HG02943 (cell line): ENCODE measurements around the gene RHOF.

Experiments used
- ATAC-seq: cut with Tn5 transposase; IDR thresholded peaks from one replicate; pipeline ENCODE4 v1.9.1; 2021; ENCODE audit warnings: mild to moderate bottlenecking, low read depth, moderate library complexity; ENCODE audit not compliant: unreplicated experiment

RHOF gene, protein sequence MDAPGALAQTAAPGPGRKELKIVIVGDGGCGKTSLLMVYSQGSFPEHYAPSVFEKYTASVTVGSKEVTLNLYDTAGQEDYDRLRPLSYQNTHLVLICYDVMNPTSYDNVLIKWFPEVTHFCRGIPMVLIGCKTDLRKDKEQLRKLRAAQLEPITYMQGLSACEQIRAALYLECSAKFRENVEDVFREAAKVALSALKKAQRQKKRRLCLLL

DNA sequence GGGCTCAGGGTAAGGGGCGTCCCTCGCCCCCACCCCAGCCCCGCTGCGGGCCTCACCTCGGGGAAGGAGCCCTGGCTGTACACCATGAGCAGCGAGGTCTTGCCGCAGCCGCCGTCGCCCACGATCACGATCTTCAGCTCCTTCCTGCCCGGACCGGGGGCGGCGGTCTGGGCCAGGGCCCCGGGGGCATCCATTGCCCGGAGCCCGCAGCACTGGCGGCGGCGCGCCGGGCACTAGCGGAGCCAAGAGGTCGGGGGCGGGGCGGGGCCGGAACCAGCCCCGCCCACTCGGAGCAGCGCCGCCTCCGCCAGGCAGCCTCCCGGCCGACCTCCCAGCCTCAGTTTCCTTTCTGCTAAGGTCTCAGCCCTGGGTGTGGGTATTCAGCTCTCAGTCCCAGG, at the start of gene RHOF:
RHOF (minus strand) TSS at position 249 of the 398 bp plus-strand sequence; CDS start at position 194, 55 bp downstream.
- no peak for ATAC-seq

GRCh38 chr12:121839993-121840761, 46.7 kb upstream of the RHOF start:
- peak; percentile 8 for ATAC-seq

- ATAC-seq, result peak; percentile 91
These were observed 45.9 kb upstream of the RHOF start for GRCh38 chr12:121839106-121839992.

- ATAC-seq, result no peak
These were observed 44.6 kb upstream of the RHOF start for GRCh38 chr12:121838126-121838525.

GRCh38 chr12:121837680-121838079, 44.2 kb upstream of the RHOF start:
- ATAC-seq, result no peak

DNA sequence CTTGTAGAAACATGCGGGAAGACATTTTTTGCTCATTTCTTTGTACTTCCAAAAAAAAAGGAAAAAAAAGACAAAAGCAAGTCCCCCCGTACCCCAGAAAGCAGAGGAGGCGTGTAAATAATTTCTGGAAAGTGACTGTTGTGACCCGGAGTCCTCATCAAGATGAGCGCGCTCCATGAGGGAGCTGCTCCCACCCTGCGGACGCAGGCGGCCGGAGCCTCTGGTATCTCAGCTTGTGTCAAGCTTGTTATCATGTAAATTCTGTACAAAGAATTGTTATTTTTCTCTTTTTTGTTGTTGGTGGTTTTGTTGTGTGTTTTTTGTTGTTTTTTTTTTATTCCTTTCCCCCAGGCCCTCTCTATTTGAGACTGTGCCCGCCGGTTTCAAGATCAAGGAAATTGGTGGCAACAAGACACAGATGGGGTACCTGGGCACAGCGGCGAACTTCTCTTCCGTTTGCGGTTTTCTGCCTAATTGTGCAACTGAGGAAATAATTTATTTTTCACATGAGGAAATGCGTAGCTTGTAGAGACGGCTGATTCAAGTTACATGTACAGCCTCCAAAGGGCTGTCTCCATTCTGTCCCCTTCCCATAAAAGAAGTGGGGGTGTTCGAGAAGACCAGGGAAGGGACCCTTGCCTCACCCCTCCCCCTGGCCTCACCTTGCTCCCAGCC, 38.2 kb upstream of the RHOF start:
- no peak for ATAC-seq

DNA sequence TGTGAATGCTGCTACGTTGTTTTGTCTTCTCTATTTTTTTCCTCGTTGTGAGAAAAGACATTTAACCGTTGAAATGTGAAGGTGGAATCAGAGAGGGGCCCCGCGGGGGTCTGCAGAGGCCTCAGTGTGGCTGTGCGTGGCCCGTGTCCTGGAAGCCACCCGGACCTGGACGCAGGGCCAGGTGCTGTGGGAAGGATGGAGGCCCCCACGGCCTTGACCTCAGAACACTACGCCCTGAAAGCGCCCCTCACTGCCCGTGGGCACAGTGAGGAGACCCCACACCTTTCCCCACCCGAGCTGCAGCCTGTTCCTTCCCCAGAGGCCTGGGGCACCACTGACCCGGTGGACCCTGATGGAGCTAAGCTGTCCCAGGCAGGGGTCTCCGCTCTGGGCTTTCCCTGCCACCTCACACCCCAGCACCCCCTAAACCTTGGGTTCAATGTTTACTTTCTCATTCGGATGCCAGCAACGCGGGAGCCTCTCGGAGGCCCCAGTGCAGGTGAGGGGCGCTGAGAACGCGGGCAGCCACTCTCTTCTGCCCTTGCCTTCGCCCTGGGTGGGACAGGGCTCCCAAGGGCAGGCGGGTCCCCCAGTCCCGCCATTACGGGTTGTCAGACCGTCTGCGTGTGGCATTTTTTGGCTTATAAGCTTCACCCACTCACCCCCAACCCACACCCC, 37.2 kb upstream of the RHOF start:
- ATAC-seq, result no peak

GRCh38 chr12:121830134-121830533, 36.6 kb upstream of the RHOF start:
- no peak for ATAC-seq

DNA sequence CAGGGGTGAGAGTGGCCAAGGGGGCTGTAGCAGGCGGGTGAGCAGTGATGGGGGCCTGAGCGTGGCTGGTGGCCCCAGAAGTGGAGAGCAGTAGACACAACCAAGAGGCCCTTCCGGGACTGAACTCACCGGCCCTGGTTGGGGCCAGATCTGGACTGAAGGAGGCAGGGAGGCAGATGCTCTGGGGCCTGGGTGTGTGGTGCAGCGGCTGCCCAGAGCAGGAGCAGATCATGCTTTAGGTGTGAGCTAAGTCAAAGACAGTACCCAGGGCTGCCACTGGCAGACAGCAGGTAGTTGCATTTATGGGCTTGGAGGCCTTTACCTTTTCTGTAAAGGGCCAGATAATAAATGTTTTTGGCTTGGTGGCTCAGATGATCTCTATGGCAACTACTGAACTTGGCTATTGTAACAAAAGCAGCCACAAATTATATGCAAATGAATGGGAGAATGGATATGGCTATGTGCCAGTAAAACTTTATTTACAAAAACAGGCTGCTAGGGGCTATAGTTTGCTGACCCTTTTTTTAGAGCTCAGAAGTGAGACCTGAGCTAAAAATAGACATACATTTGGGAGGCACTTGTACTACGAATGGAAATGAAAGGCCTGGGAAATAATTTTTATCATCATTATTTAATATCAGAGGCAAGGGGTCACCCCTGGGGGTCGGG, 35.9 kb upstream of the RHOF start:
- no peak for ATAC-seq

DNA sequence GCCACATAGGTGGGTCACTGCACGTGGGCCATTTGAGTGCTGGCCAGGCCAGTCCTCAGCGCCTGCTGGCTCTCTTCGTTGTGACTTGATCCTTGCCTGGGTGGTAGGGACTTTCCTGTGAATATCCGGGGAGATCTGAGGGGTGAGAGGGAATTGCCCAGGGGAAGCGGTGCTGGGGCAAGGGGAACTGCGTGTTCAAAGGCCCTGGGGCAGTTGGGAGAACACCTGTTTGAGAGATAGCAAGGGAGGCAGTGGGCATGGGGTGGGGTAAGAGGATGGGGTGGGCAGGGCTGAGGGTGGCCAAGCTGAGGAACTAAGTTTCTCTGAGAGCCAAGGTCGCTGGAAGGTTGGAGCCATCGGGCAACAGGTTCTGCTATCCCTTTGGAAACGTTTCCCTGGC, 35.3 kb upstream of the RHOF start:
- ATAC-seq, result no peak

DNA sequence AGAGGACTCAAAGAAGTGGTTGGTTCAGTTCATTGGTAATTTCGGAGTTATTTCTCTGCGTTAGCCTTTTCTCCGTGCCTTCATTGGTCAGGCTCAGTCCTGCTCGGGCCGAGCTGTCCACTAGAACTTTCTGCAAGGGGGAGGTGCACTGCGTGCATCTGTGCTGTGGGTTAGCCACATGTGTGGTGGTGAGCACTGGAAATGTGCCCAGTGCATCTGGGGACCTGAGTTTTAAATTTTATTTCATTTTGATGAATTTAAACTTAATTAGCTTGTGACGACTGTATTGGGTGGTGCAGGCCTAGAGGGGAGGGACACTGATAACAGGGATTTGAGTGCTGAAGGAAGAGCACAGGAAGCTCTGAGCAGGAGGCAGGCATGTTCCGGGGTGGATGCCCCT, 34.8 kb upstream of the RHOF start:
- no peak for ATAC-seq

DNA sequence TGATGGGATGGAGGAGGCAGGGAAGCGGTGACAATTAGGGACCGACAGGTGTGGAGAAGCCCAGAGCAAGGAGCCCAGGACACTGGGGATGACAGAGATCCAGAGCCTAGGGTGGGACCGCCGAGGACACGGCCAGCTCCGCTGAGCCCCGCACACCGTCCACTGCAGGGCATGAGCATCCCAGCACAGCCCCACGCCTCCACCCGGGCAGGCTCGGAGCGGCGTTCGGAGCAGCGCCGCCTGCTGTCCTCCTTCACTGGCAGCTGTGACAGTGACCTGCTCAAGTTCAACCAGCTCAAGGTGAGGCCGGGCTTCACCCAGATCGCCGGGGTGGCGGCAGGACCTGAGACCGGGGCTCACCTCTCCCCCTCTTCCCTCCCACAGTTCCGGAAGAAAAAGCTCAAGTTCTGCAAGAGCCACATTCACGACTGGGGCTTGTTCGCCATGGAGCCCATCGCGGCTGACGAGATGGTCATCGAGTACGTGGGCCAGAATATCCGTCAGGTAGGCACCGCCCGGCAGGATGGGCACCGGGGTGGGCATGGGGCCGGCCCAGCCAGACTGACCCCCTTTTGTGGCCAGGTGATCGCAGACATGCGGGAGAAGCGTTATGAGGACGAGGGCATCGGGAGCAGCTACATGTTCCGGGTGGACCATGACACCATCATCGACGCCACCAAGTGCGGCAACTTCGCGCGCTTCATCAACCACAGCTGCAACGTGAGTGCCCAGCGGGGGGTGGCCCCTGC, 34.0 kb upstream of the RHOF start:
- ATAC-seq, result no peak

DNA sequence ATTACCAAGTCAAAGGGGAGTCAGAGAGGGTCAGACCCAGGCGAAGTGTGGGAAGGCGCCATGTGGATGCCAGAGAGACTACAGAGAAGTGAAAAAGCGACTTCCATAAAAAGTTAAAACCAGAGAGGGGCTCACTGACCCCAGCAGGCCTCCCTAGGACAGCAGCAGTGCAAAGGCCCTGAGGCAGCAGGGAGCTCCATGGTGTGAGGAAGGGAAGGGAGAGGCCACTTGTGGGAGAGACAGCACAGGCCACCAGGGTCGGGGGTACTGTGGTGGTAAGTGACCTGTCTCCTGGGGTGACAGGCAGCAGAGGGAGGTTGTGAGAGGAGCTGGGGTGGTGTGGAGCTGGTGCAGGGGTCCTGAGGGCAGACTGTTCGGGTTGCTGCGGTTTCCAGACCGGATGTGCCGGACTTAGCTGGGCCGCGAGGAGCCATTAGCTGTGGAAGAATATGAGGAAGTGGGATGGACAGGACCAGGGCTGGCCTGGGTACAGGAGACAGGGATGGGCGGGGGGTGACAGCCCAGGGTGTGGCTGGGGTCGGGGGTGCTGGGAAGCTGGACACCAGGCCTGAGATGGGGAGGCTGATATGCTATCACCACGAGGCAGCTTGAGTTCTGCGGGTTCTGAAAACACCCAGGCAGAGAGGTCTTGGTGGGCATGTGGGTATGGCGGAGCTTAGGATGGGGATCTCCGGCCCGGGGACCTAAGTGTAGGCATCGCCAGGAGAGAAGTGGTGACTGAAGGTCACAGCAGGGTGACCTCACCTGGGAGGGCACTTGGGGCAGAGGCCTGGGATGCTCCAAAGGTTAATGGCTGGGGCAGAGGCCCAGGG, 33.0 kb upstream of the RHOF start:
- no peak for ATAC-seq

DNA sequence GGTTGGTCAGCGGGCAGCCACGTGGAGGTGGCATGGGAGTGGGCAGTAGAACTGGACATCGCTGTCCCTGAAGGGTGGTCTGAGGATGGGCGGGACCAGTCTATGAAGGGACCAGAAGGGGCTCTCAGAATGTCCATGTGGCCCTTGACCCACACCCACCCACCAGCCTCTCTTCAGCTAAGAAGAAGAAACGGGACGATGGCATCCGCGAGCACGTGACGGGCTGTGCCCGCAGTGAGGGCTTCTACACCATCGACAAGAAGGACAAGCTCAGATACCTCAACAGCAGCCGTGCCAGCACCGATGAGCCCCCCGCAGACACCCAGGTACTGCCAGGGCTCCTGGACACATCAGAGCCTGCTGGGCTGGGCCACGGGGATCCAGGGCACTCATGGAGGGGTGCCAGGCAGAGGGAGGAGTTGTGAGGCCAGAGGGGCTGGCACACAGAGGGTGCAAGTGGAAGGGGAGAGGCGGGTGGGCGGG, 31.6 kb upstream of the RHOF start:
- no peak for ATAC-seq

DNA sequence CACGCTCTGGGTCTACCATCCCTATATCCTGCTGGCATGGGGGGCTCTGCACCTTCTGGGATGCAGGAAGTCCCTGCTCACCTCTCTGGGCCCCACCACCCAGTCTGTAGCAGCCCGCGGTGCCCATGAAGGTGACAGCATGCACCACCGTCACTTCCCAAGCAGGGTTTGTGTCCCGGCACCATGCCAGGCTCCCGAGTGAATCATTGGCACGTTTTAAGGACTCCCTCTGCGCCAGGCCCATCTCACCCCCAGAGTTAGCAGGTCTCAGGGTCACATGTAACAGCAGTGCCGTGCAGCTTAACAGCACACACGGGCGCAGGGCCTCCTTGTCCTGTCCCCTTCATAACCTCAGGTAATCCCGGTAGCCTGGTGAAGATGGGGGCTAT, 30.2 kb upstream of the RHOF start:
- no peak for ATAC-seq

DNA sequence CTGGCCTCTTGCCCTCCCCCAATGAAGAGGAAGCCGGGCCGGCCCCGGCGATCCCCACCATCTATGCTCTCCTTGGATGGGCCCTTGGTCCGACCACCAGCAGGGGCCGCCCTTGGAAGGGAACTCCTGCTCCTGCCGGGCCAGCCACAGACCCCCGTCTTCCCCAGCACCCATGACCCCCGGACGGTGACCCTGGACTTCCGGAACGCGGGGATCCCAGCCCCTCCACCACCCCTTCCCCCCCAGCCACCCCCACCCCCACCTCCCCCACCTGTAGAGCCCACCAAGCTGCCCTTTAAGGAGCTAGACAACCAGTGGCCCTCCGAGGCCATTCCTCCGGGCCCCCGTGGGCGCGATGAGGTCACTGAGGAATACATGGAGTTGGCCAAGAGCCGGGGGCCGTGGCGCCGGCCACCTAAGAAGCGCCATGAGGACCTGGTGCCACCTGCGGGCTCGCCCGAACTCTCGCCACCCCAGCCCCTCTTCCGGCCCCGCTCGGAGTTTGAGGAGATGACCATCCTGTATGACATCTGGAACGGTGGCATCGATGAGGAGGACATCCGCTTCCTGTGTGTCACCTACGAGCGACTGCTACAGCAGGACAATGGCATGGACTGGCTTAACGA, 29.7 kb upstream of the RHOF start:
- ATAC-seq, result no peak

GRCh38 chr12:121822393-121823100, 29.1 kb upstream of the RHOF start:
- no peak for ATAC-seq
